ENCODE results near the gene TRAM2. TPM values are rescaled to one million over a fixed set of nuclear protein-coding genes. Genes with fewer than 3 reads are reported as not detected.

The TRAM2 gene
- polyA plus RNA-seq, 1 experiment = 152 TPM

DNA sequence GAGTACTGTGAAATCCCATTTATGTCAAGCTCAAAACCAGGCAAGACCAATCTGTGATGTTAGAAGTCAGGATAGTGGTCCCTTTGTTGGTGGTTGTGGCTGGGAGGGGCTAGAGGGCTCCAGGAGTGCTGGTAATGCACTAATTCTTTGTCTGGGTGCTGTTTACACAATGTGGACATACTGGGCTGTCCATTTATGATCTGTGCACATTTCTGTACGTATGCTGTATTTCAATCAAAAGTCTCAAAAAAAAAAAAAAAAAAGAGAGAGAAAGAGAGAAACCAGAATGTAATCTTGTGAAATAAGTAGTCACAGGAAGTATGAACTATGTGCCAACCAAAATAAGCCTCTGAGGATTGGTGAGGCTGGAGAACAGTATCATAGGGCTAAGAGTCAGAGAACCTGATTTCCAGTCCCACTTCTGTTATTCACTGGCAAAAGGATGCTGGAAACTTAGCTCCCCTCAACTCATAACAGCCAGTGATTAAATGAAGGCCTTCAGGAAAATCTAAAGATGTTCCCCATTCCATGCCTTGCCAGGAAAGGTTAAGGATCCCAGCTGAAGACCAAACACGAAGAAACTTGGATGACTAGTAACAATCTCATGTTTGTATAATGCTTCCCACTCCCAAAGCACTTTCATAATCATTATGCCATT is 19.6 kb upstream of the TRAM2 start:
- Histone ChIP-seq H3K4me3 (ENCODE audit: low read depth, low read length) (no peak overlapping the region), H3K27me3 (ENCODE audit: control insufficient read depth, insufficient read depth, low read length) (no peaks in the 10 kb centered on the region), H3K9me3 (ENCODE audit: control insufficient read depth, insufficient read depth, low read length) (no peaks in the 10 kb centered on the region), H3K27ac (ENCODE audit: low read depth, low read length) (peak overlapping the region; percentile 97)
- ChIA-PET CTCF (interaction anchor here (0.7 to 6.3 kb wide), 12 partner anchors 10 to 189 kb away, joined by 3 to 63 read pairs (median 20); partner anchors contain the start of genes EFHC1 and TRAM2), POLR2A (interaction anchor here (0.8 to 3.2 kb wide), 3 partner anchors 13 to 66 kb away, joined by 3 to 27 read pairs (median 5); partner anchors contain the start of gene TRAM2)
- TF ChIP-seq, protein P1, sequence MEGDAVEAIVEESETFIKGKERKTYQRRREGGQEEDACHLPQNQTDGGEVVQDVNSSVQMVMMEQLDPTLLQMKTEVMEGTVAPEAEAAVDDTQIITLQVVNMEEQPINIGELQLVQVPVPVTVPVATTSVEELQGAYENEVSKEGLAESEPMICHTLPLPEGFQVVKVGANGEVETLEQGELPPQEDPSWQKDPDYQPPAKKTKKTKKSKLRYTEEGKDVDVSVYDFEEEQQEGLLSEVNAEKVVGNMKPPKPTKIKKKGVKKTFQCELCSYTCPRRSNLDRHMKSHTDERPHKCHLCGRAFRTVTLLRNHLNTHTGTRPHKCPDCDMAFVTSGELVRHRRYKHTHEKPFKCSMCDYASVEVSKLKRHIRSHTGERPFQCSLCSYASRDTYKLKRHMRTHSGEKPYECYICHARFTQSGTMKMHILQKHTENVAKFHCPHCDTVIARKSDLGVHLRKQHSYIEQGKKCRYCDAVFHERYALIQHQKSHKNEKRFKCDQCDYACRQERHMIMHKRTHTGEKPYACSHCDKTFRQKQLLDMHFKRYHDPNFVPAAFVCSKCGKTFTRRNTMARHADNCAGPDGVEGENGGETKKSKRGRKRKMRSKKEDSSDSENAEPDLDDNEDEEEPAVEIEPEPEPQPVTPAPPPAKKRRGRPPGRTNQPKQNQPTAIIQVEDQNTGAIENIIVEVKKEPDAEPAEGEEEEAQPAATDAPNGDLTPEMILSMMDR (IDR thresholded peaks at IDR 0.05; ENCODE audit: low read depth, low read length) = no peak
- DNase-seq (ENCODE audit: low read depth, low spot score) = no peak

DNA sequence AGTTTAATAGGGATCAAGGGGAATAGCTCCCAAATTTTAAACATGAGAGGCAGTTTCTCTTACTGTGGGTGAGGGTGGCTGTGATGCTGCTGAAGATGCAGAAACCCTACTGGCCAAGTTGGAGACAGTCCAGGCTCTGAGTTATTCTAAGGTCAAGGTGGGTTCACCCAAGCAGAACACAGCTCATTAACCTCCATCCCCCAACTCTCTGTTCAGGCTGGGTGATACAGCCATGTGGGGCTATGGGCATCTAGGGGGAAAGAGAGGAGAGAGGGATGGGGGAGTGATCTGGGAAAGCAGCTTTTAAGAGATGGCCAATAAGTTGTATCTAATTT is 18.9 kb upstream of the TRAM2 start:
- DNase-seq (ENCODE audit: low read depth, low spot score) = no peak
- TF ChIP-seq, protein P1 (IDR thresholded peaks at IDR 0.05; ENCODE audit: low read depth, low read length) = no peak
- Histone ChIP-seq H3K27me3 (ENCODE audit: control insufficient read depth, insufficient read depth, low read length) (no peaks in the 10 kb centered on the region), H3K4me3 (ENCODE audit: low read depth, low read length) (peak overlapping the region; percentile 29), H3K9me3 (ENCODE audit: control insufficient read depth, insufficient read depth, low read length) (no peaks in the 10 kb centered on the region), H3K27ac (ENCODE audit: low read depth, low read length) (peak overlapping the region; percentile 97)
- CTCF ChIA-PET = interaction anchor here (0.8 to 6.3 kb wide), 10 partner anchors 11 to 188 kb away, joined by 3 to 63 read pairs (median 29); partner anchors contain the start of genes EFHC1 and TRAM2
- POLR2A ChIA-PET = interaction anchor here (1.3 to 3.2 kb wide), 4 partner anchors 8 to 178 kb away, joined by 3 to 27 read pairs (median 4); partner anchors contain the start of gene TRAM2

DNA sequence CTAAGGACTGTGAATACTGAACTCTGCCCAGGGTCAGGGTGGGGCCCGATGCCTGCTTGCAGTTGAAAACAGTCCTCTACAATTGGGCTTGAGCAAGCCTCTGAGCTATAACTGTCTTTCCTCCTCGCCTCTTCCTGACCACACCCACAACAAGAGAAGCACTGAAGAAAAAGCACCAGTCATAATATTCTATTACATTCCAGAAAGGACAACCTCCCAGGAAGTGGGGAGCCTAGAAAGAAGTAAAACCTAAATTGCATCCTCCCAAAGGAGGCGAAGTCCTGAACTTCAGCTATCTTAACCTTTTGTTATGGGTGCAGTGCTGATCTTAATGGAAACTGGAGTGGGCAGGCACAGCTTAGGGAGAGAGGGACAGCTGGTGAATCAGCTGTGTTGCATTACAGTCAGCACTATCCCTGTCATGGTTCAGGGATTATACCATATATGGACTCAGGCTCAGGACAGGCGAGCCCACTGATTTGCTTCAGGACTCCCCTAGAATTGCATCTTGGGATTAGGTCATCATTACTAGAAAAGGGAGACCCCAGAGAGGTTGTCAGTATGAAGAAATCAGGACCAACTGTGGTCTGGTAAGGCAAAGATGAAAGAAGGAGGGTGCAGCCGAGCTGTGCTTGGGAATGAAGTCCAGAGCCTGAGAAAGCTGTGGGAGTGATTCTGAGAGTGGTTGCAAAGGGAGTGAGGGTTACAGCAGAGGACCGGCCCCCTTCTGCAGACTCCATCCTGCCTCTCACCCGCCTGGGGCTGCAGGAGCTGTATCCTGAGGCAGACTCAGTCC is 18.3 kb upstream of the TRAM2 start:
- ChIA-PET CTCF (interaction anchor here (1.0 to 6.3 kb wide), 8 partner anchors 11 to 195 kb away, joined by 4 to 63 read pairs (median 31); partner anchors contain the start of genes EFHC1 and TRAM2), POLR2A (interaction anchor here (0.6 to 3.2 kb wide), 6 partner anchors 8 to 310 kb away, joined by 3 to 27 read pairs (median 3); partner anchors contain the start of genes MCM3 and TRAM2)
- Histone ChIP-seq H3K4me3 (ENCODE audit: low read depth, low read length) (peak overlapping the region; percentile 36), H3K27me3 (ENCODE audit: control insufficient read depth, insufficient read depth, low read length) (no peaks in the 10 kb centered on the region), H3K9me3 (ENCODE audit: control insufficient read depth, insufficient read depth, low read length) (no peaks in the 10 kb centered on the region), H3K27ac (ENCODE audit: low read depth, low read length) (peak overlapping the region; percentile 97)
- TF ChIP-seq, protein P1 (IDR thresholded peaks at IDR 0.05; ENCODE audit: low read depth, low read length) = no peak
- peak; percentile 87 for DNase-seq (ENCODE audit: low read depth, low spot score)

DNA sequence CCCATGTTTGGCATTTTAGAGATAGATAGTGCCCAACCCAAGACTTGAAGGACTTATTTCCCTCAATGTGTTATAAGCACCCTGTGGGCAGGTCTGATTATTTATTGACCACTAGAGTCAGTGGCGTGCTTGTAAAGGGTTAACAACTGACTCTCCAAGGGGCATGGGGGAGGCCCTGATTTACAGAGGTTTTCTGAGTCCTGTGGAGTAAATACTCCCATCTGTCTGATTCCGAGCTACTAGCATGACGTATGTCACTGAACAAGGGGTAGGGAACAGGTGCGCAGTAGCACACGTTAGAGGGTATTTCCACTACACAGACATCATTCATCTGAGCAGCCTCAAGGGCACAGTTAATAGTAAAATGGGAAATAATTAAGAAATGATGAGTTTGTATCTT is 17.4 kb upstream of the TRAM2 start:
- no peaks in the 10 kb centered on the region for H3K9me3 ChIP-seq (ENCODE audit: control insufficient read depth, insufficient read depth, low read length)
- no peak overlapping the region for H3K4me3 ChIP-seq (ENCODE audit: low read depth, low read length)
- CTCF ChIA-PET = interaction anchor here (1.0 to 6.3 kb wide), 6 partner anchors 12 to 195 kb away, joined by 4 to 63 read pairs (median 44); partner anchors contain the start of gene TRAM2
- DNase-seq (ENCODE audit: low read depth, low spot score) = no peak
- TF ChIP-seq, protein P1 (IDR thresholded peaks at IDR 0.05; ENCODE audit: low read depth, low read length) = no peak
- H3K27me3 ChIP-seq (ENCODE audit: control insufficient read depth, insufficient read depth, low read length) = no peaks in the 10 kb centered on the region
- POLR2A ChIA-PET = interaction anchor here (0.9 to 3.2 kb wide), 3 partner anchors 11 to 309 kb away, joined by 3 to 27 read pairs (median 3); partner anchors contain the start of genes MCM3 and TRAM2
- H3K27ac ChIP-seq (ENCODE audit: low read depth, low read length) = peak overlapping the region; percentile 40

Measured in AG04450 (cell line).